ENCODE measurements around the gene TRAPPC14. TPM values are rescaled to one million over a fixed set of nuclear protein-coding genes. Genes with fewer than 3 reads are reported as not detected.

TRAPPC14 gene
- total and polyA plus RNA-seq, 10 of the 15 experiments (the other 5 are each of a cell fraction or from before 2014, with no cell fraction given): 0.21 to 24.7 (median 7.5) TPM

- peak overlapping the region; percentile 77; the same call in 1 of the 2 replicates for H3K27ac ChIP-seq (ENCODE audit: control insufficient read depth, insufficient read depth)
- intact Hi-C loops (cut with micrococcal nuclease; ENCODE audit: unreplicated experiment): no loop called here
- no peak for FAIRE-seq
- H3K27me3 ChIP-seq (replicated peaks in 1 of 2; ENCODE audit: control insufficient read depth in 2 of 2, insufficient read depth in 2 of 2, low read length in 1 of 2): no peaks in the 10 kb centered on the region
- H3K79me2 ChIP-seq (ENCODE audit: control insufficient read depth, insufficient read depth, low read length): peaks cover 11% of the 10 kb centered on the region
- BruUV-seq (replicated peaks): no TSS peak
- RAD21 ChIA-PET (ENCODE audit: unreplicated experiment): interaction anchor here (0.9 kb wide), 1 partner anchor 9 kb away, joined by 3 read pairs; the partner anchor contains the start of gene GAL3ST4
- 43% methylated on average over 7 of the region's 7 CpGs for WGBS (ENCODE audit: insufficient coverage, insufficient replicate concordance, low lambda C conversion rate, missing lambda C conversion rate)
- peak overlapping the region; percentile 85 for H2AFZ ChIP-seq (ENCODE audit: control insufficient read depth, low read depth, low read length)
- SMC1A ChIA-PET (ENCODE audit: uncharacterized antibody, unreplicated experiment): interaction anchor here (0.8 kb wide), 1 partner anchor 31 kb away, joined by 3 read pairs; no protein-coding TSS in a partner anchor
- H3K9ac ChIP-seq (ENCODE audit: control insufficient read depth, insufficient read depth, low read length): peak overlapping the region; percentile 80
- H3K9me3 ChIP-seq (replicated peaks; ENCODE audit: control insufficient read depth, insufficient read depth, low read length): no peaks in the 10 kb centered on the region
- POLR2A ChIA-PET: interaction anchor here (0.6 to 3.7 kb wide), 6 partner anchors 9 to 98 kb away, joined by 3 to 28 read pairs (median 4); partner anchors contain the start of gene LAMTOR4
- CTCF ChIA-PET: interaction anchor here (0.6 to 1.9 kb wide), 3 partner anchors 9 to 26 kb away, joined by 3 to 7 read pairs (median 6); partner anchors contain the start of gene GAL3ST4
- TF ChIP-seq YBX1 (IDR thresholded peaks at IDR 0.05): 0 out of 2 replicates have a peak, but pooled peaks have one; percentile 46
- no peak for TF ChIP-seq NFYB (IDR thresholded peaks at IDR 0.05; ENCODE audit: insufficient read depth, low read depth, low read length)
- H4K20me1 ChIP-seq (ENCODE audit: control insufficient read depth, insufficient read depth): no peaks in the 10 kb centered on the region
- H3K4me1 ChIP-seq (ENCODE audit: control insufficient read depth, insufficient read depth, low read length): peaks cover 13% of the 10 kb centered on the region; the same call in 1 of the 2 replicates
- in situ Hi-C loops (cut with MboI): no loop called here
- H3K36me3 ChIP-seq (ENCODE audit: control insufficient read depth in 2 of 2, insufficient read depth in 2 of 2, low read length in 1 of 2): peaks cover 0 to 13% of the 10 kb centered on the region in 2 experiments; a peak in 3 of 4 replicates
- no peak for ATAC-seq
- peak overlapping the region; percentile 64 for H3K4me2 ChIP-seq (ENCODE audit: control insufficient read depth, insufficient read depth)
- peak overlapping the region; percentile 89 for H3K4me3 ChIP-seq
- no peak for DNase-seq (ENCODE audit: low read depth, low spot score)
These were observed 638 bp upstream of the TRAPPC14 start for GRCh38 chr7:100159099-100159623.

- POLR2A ChIA-PET: interaction anchor here (0.8 to 3.7 kb wide), 5 partner anchors 9 to 537 kb away, joined by 4 to 28 read pairs (median 5); partner anchors contain the start of genes AP4M1, GAL3ST4, LAMTOR4 and MCM7
- 45% methylated on average over 25 of the region's 32 CpGs for WGBS (ENCODE audit: insufficient coverage, insufficient replicate concordance, low lambda C conversion rate, missing lambda C conversion rate)
- in situ Hi-C loops (cut with MboI): no loop called here
- H2AFZ ChIP-seq (ENCODE audit: control insufficient read depth, low read depth, low read length): no peak overlapping the region
- peak overlapping the region; percentile 77 for H3K27ac ChIP-seq (ENCODE audit: control insufficient read depth, insufficient read depth)
- ATAC-seq: peak; percentile 71
- peaks cover 13% of the 10 kb centered on the region; the same call in 1 of the 2 replicates for H3K4me1 ChIP-seq (ENCODE audit: control insufficient read depth, insufficient read depth, low read length)
- H3K36me3 ChIP-seq (ENCODE audit: control insufficient read depth in 2 of 2, insufficient read depth in 2 of 2, low read length in 1 of 2): peaks cover 0 to 15% of the 10 kb centered on the region in 2 experiments; a peak in 3 of 4 replicates
- H3K4me2 ChIP-seq (ENCODE audit: control insufficient read depth, insufficient read depth): peak overlapping the region; percentile 95
- no peak for FAIRE-seq
- peak in 1 of 2 experiments; percentile 22; a peak in 1 of 4 replicates for TF ChIP-seq BHLHE40 (IDR thresholded peaks at IDR 0.05; ENCODE audit: borderline replicate concordance in 1 of 2, low read depth in 2 of 2, low read length in 1 of 2)
- TF ChIP-seq NR2F1 (conservative IDR thresholded peaks at IDR 0.05): peak; percentile 63; the same call in 1 of the 2 replicates
- 0 out of 2 replicates have a peak, but pooled peaks have one; percentile 27 for TF ChIP-seq POLR2AphosphoS2 (IDR thresholded peaks at IDR 0.05; ENCODE audit: low read depth, low read length)
- TF ChIP-seq CREM (IDR thresholded peaks at IDR 0.05; ENCODE audit: low read depth): no peak
- peak in 2 of 3 experiments; percentile 6 to 38; a peak in 2 of 6 replicates for TF ChIP-seq CTCF (IDR thresholded peaks at IDR 0.05 in 2 of 3, conservative IDR thresholded peaks at IDR 0.05 in 1 of 3; ENCODE audit: control insufficient read depth in 2 of 3, extremely low read depth in 1 of 3, insufficient read depth in 1 of 3, low read depth in 3 of 3, low read length in 3 of 3)
- TF ChIP-seq BCL11A (IDR thresholded peaks at IDR 0.05; ENCODE audit: low read depth, low read length): no peak
- SMC1A ChIA-PET (ENCODE audit: uncharacterized antibody, unreplicated experiment): interaction anchor here (1.0 to 1.3 kb wide), 3 partner anchors 33 to 52 kb away, joined by 3 to 4 read pairs (median 3); no protein-coding TSS in a partner anchor
- RAD21 ChIA-PET (ENCODE audit: unreplicated experiment): interaction anchor here (1.2 to 1.4 kb wide), 4 partner anchors 9 to 250 kb away, joined by 3 to 8 read pairs (median 4); partner anchors contain the start of genes GAL3ST4 and LAMTOR4
- no peaks in the 10 kb centered on the region for H4K20me1 ChIP-seq (ENCODE audit: control insufficient read depth, insufficient read depth)
- no peaks in the 10 kb centered on the region for H3K9me3 ChIP-seq (replicated peaks; ENCODE audit: control insufficient read depth, insufficient read depth, low read length)
- H3K4me3 ChIP-seq: peak overlapping the region; percentile 89
- intact Hi-C loops (cut with micrococcal nuclease; ENCODE audit: unreplicated experiment): no loop called here
- peak overlapping the region; percentile 80 for H3K9ac ChIP-seq (ENCODE audit: control insufficient read depth, insufficient read depth, low read length)
- BruUV-seq (replicated peaks): TSS peak; percentile 58
- CTCF ChIA-PET: interaction anchor here (0.6 to 2.7 kb wide), 11 partner anchors 9 to 226 kb away, joined by 3 to 9 read pairs (median 5); partner anchors contain the start of genes GAL3ST4 and LAMTOR4
- H3K27me3 ChIP-seq (replicated peaks in 1 of 2; ENCODE audit: control insufficient read depth in 2 of 2, insufficient read depth in 2 of 2, low read length in 1 of 2): no peaks in the 10 kb centered on the region
- H3K79me2 ChIP-seq (ENCODE audit: control insufficient read depth, insufficient read depth, low read length): peaks cover 13% of the 10 kb centered on the region
- no peak for DNase-seq (ENCODE audit: low read depth, low spot score)
These were observed 942 bp downstream of the TRAPPC14 start for GRCh38 chr7:100157334-100158228.

All from GM12878 (cell line).